ENCODE results near the gene GATAD2B. TPM values are rescaled to one million over a fixed set of nuclear protein-coding genes. Genes with fewer than 3 reads are reported as not detected.
A peak's percentile ranks its signal among the peaks of the same experiment; 100 is the strongest.

GATAD2B gene
- polyA plus RNA-seq, 3 donors, result 1.1 to 11.0 (median 2.0) TPM

DNA sequence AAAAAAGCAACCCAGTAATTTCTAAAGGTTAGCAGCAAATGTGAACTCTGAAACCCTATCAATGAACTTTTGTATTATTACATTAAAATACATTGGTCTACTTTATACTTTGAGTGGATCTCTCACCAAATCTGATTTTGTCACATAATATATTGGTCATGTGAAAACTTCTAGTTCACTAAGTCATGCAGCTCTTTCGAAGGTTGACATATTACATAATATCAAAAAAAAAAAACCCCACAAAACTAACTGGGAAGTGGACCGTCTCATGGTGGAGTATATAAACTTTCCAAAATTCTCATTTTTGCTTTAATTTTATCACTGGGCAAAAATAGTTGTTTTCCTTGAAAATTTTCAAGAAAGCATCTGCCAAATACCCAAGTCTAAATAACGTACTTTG, 50.4 kb downstream of the GATAD2B start:
- no peaks in the 10 kb centered on the region for H3K9me3 ChIP-seq (replicated peaks in 1 of 2; ENCODE audit: control insufficient read depth in 1 of 2, insufficient read depth in 1 of 2, low read length in 2 of 2)
- H3K9ac ChIP-seq (ENCODE audit: insufficient read depth, low read length, poor library complexity, severe bottlenecking), result no peak overlapping the region
- H3K36me3 Mint-ChIP-seq, result peaks cover 16 to 35% of the 10 kb centered on the region in 2 donors
- no peak overlapping the region for H3K4me3 ChIP-seq (replicated peaks in 1 of 3; ENCODE audit: low read depth in 2 of 3, low read length in 3 of 3)
- H3K4me1 ChIP-seq (ENCODE audit: control insufficient read depth in 1 of 2, insufficient read depth in 2 of 2, low read length in 2 of 2), result peaks cover 16 to 17% of the 10 kb centered on the region in 2 donors
- H2AFZ ChIP-seq (ENCODE audit: insufficient read depth, low read depth, low read length, poor library complexity, severe bottlenecking), result no peak overlapping the region
- DNase-seq, result peak; percentile 10 to 47 (median 20)
- intact Hi-C loops (cut with micrococcal nuclease), result loop anchor here in 1 of 2 donors (10.0 kb wide), 1 partner anchor 58 kb away; no protein-coding TSS in a partner anchor
- H3K27me3 Mint-ChIP-seq (ENCODE audit: low read depth in 3 of 3), result no peaks in the 10 kb centered on the region
- H3K4me1 Mint-ChIP-seq, result peaks cover 19% of the 10 kb centered on the region
- TF ChIP-seq, protein P1, sequence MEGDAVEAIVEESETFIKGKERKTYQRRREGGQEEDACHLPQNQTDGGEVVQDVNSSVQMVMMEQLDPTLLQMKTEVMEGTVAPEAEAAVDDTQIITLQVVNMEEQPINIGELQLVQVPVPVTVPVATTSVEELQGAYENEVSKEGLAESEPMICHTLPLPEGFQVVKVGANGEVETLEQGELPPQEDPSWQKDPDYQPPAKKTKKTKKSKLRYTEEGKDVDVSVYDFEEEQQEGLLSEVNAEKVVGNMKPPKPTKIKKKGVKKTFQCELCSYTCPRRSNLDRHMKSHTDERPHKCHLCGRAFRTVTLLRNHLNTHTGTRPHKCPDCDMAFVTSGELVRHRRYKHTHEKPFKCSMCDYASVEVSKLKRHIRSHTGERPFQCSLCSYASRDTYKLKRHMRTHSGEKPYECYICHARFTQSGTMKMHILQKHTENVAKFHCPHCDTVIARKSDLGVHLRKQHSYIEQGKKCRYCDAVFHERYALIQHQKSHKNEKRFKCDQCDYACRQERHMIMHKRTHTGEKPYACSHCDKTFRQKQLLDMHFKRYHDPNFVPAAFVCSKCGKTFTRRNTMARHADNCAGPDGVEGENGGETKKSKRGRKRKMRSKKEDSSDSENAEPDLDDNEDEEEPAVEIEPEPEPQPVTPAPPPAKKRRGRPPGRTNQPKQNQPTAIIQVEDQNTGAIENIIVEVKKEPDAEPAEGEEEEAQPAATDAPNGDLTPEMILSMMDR (IDR thresholded peaks at IDR 0.05), result no peak
- peak overlapping the region in 4 of 7 donors; percentile 54 to 72 (median 65) for H3K27ac Mint-ChIP-seq
- no peaks in the 10 kb centered on the region for H3K27me3 ChIP-seq (ENCODE audit: control insufficient read depth in 2 of 2, insufficient read depth in 2 of 2, low read length in 2 of 2)
- no peak overlapping the region for H3K4me3 Mint-ChIP-seq
- WGBS (ENCODE audit: insufficient coverage), result no CpG with 5 or more reads among the region's 3 CpGs
- H3K36me3 ChIP-seq (replicated peaks in 1 of 2; ENCODE audit: control insufficient read depth in 1 of 2, insufficient read depth in 2 of 2, low read length in 2 of 2), result peaks cover 2 to 22% of the 10 kb centered on the region in 2 donors
- peaks cover 92% of the 10 kb centered on the region for H4K20me1 ChIP-seq (ENCODE audit: insufficient read depth, low read length)
- H3K4me2 ChIP-seq (replicated peaks; ENCODE audit: extremely low read depth, low read length, poor library complexity, severe bottlenecking), result peak overlapping the region; percentile 19
- H3K79me2 ChIP-seq (ENCODE audit: insufficient read depth, low read length), result peaks cover 80% of the 10 kb centered on the region
- H3K27ac ChIP-seq (ENCODE audit: low read depth in 1 of 2, low read length in 2 of 2), result peak overlapping the region; percentile 25 to 49
- H3K9me3 Mint-ChIP-seq, result peaks cover 0 to under 1% (median 0%) of the 10 kb centered on the region in 7 donors

DNA sequence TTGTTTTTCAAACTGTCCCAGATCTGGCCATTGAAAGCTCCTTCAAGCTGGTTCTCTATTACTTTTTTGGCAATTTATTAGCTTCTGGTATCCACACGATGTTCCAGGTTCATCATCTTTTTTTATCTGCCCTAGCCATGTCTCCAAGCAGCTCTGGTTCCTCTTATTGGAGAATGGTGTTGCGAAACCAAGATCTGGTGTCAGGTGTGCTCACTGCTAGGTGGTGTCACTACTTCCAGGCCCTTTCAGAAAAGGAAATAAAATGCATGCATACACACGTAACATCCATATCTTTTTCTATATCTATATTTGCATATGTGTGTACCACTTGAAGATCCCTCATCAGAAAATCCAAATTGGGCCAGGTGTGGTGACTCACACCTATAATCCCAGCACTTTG, 53.3 kb downstream of the GATAD2B start:
- H3K9ac ChIP-seq (ENCODE audit: insufficient read depth, low read length, poor library complexity, severe bottlenecking), result no peak overlapping the region
- peak in 2 of 3 donors; percentile 9 to 13 for DNase-seq
- no peak overlapping the region for H3K27ac ChIP-seq (ENCODE audit: low read depth in 1 of 2, low read length in 2 of 2)
- Mint-ChIP-seq H3K27me3 (ENCODE audit: low read depth in 3 of 3) (no peaks in the 10 kb centered on the region), H3K9me3 (peaks cover 0 to 2% (median 0%) of the 10 kb centered on the region in 7 donors), H3K4me3 (no peak overlapping the region), H3K27ac (peak overlapping the region in 3 of 7 donors; percentile 17 to 68 (median 40)), H3K4me1 (peaks cover 23% of the 10 kb centered on the region), H3K36me3 (peaks cover 14 to 28% of the 10 kb centered on the region in 2 donors)
- intact Hi-C loops (cut with micrococcal nuclease), result no loop called here
- TF ChIP-seq, protein P1 (IDR thresholded peaks at IDR 0.05), result no peak
- peaks cover 91% of the 10 kb centered on the region for H4K20me1 ChIP-seq (ENCODE audit: insufficient read depth, low read length)
- peaks cover 81% of the 10 kb centered on the region for H3K79me2 ChIP-seq (ENCODE audit: insufficient read depth, low read length)
- H3K9me3 ChIP-seq (replicated peaks in 1 of 2; ENCODE audit: control insufficient read depth in 1 of 2, insufficient read depth in 1 of 2, low read length in 2 of 2), result no peaks in the 10 kb centered on the region
- H2AFZ ChIP-seq (ENCODE audit: insufficient read depth, low read depth, low read length, poor library complexity, severe bottlenecking), result no peak overlapping the region
- no peak overlapping the region for H3K4me3 ChIP-seq (replicated peaks in 1 of 3; ENCODE audit: low read depth in 2 of 3, low read length in 3 of 3)
- WGBS (ENCODE audit: insufficient coverage), result 60% methylated on average over 1 of the region's 3 CpGs
- peaks cover 16 to 17% of the 10 kb centered on the region in 2 donors for H3K4me1 ChIP-seq (ENCODE audit: control insufficient read depth in 1 of 2, insufficient read depth in 2 of 2, low read length in 2 of 2)
- H3K4me2 ChIP-seq (replicated peaks; ENCODE audit: extremely low read depth, low read length, poor library complexity, severe bottlenecking), result no peak overlapping the region
- no peaks in the 10 kb centered on the region for H3K27me3 ChIP-seq (ENCODE audit: control insufficient read depth in 2 of 2, insufficient read depth in 2 of 2, low read length in 2 of 2)
- peaks cover 0 to 13% of the 10 kb centered on the region in 2 donors for H3K36me3 ChIP-seq (replicated peaks in 1 of 2; ENCODE audit: control insufficient read depth in 1 of 2, insufficient read depth in 2 of 2, low read length in 2 of 2)

Measured in CD14-positive monocyte (primary cell).